ENCODE measurements around the gene SMR3A.

Gene SMR3A

GRCh38 chr4:70360460-70360859 is at the start of gene SMR3A:
TSS of gene SMR3A (plus strand) at chr4:70360760. CDS start at chr4:70362116, 1,356 bp downstream.
- DNase-seq (ENCODE audit: low spot score) = no peak
- Histone ChIP-seq H3K4me3 (no peak within 1 kb of the TSS), H3K27ac (no peak within 1 kb of the TSS)
- TF ChIP-seq CTCF (IDR thresholded peaks at IDR 0.05) = no peak

- Histone ChIP-seq H3K27ac (no peak overlapping the region), H3K4me3 (no peak overlapping the region)
- no peak for DNase-seq (ENCODE audit: low spot score)
- TF ChIP-seq CTCF (IDR thresholded peaks at IDR 0.05) = no peak
Measured at GRCh38 chr4:70313736-70314135, 46.8 kb upstream of the SMR3A start.

GRCh38 chr4:70315928-70316327 is 44.6 kb upstream of the SMR3A start:
- H3K4me3 ChIP-seq = no peak overlapping the region
- no peak for TF ChIP-seq CTCF (IDR thresholded peaks at IDR 0.05)
- H3K27ac ChIP-seq = no peak overlapping the region
- no peak for DNase-seq (ENCODE audit: low spot score)

GRCh38 chr4:70326052-70326451 is 34.5 kb upstream of the SMR3A start:
- no peak for DNase-seq (ENCODE audit: low spot score)
- TF ChIP-seq CTCF (IDR thresholded peaks at IDR 0.05) = no peak
- no peak overlapping the region for H3K4me3 ChIP-seq
- H3K27ac ChIP-seq = no peak overlapping the region

GRCh38 chr4:70334681-70335080 is 25.9 kb upstream of the SMR3A start, which contains the start of gene CABS1:
TSS of gene CABS1 (plus strand) at chr4:70334981. CDS start at chr4:70335040, 59 bp downstream.
- H3K27ac ChIP-seq = no peak within 1 kb of the TSS
- no peak within 1 kb of the TSS for H3K4me3 ChIP-seq
- DNase-seq (ENCODE audit: low spot score) = no peak
- no peak for TF ChIP-seq CTCF (IDR thresholded peaks at IDR 0.05)

- H3K4me3 ChIP-seq = no peak overlapping the region
- no peak overlapping the region for H3K27ac ChIP-seq
- DNase-seq (ENCODE audit: low spot score) = no peak
- no peak for TF ChIP-seq CTCF (IDR thresholded peaks at IDR 0.05)
Measured at GRCh38 chr4:70336043-70336442, 24.5 kb upstream of the SMR3A start.

- TF ChIP-seq CTCF (IDR thresholded peaks at IDR 0.05) = no peak
- no peak overlapping the region for H3K27ac ChIP-seq
- no peak for DNase-seq (ENCODE audit: low spot score)
- H3K4me3 ChIP-seq = no peak overlapping the region
Measured at GRCh38 chr4:70337886-70338420, 22.6 kb upstream of the SMR3A start.
